GM12878 (cell line): ENCODE measurements around the gene FSTL4.

Source experiments
- BHLHE40 ChIP-seq, 2 experiments: fragments of 450-650 bp in 1 of 2; IDR thresholded peaks; 2 replicates each; pipeline ENCODE4 v1.6.1; 2011 to 2017; ENCODE audit warnings: low read depth in 2 of 2, borderline replicate concordance in 1 of 2, improper control_type of control experiment in 1 of 2, low read length in 1 of 2, mild to moderate bottlenecking in 1 of 2
- BMI1 ChIP-seq: fragments of 450-650 bp; IDR thresholded peaks from 2 replicates; pipeline ENCODE4 v1.6.1; 2016; ENCODE audit warnings: mild to moderate bottlenecking, moderate library complexity, borderline replicate concordance
- CTCF ChIP-seq, 3 experiments: IDR thresholded peaks in 2 of 3; conservative IDR thresholded peaks in 1 of 3; 2 replicates each; pipeline ENCODE4 v1.5.1; 2011; ENCODE audit warnings: low read depth in 3 of 3, low read length in 3 of 3, mild to moderate bottlenecking in 3 of 3, control low read depth in 2 of 3, moderate library complexity in 2 of 3, inconsistent platforms in 1 of 3, mixed read lengths in 1 of 3; ENCODE audit not compliant: control insufficient read depth in 2 of 3, insufficient read depth in 1 of 3; ENCODE audit errors: extremely low read depth in 1 of 3
- EGR1 ChIP-seq, 2 experiments: IDR thresholded peaks; 1 replicate in 1 of 2; 2 replicates in 1 of 2; pipeline ENCODE4 v1.6.1; 2011 to 2012; ENCODE audit warnings: low read depth in 2 of 2, low read length in 2 of 2, borderline replicate concordance in 1 of 2, mild to moderate bottlenecking in 1 of 2, moderate library complexity in 1 of 2
- ESRRA ChIP-seq: IDR thresholded peaks from 2 replicates; pipeline ENCODE4 v1.6.1; 2012; ENCODE audit warnings: mild to moderate bottlenecking, low read length, improper control_type of control experiment
- FOS ChIP-seq: IDR thresholded peaks from 3 replicates; pipeline ENCODE4 v1.6.1; 2011; ENCODE audit warnings: borderline replicate concordance; ENCODE audit not compliant: insufficient read length; ENCODE audit errors: extremely low read depth
- GABPA ChIP-seq: IDR thresholded peaks from 2 replicates; pipeline ENCODE4 v1.6.1; 2014; ENCODE audit warnings: antibody characterized with exemption, low read depth, mild to moderate bottlenecking, inconsistent platforms
- NFXL1 ChIP-seq: fragments of 450-650 bp; IDR thresholded peaks from 2 replicates; pipeline ENCODE4 v1.6.1; 2017; ENCODE audit warnings: antibody characterized with exemption, mild to moderate bottlenecking, borderline replicate concordance
- PBX3 ChIP-seq: IDR thresholded peaks from 2 replicates; pipeline ENCODE4 v1.6.1; 2011; ENCODE audit warnings: mild to moderate bottlenecking, low read depth, low read length, moderate library complexity; ENCODE audit not compliant: insufficient replicate concordance
- POLR2AphosphoS5 ChIP-seq: IDR thresholded peaks from 2 replicates; pipeline ENCODE4 v1.6.1; 2011; ENCODE audit warnings: mild to moderate bottlenecking, low read length, inconsistent platforms
- PRDM15 ChIP-seq: fragments of 450-650 bp; formaldehyde crosslinking; IDR thresholded peaks from 2 replicates; pipeline ENCODE4 v1.4.0; 2020; ENCODE audit warnings: mild to moderate bottlenecking, moderate library complexity
- YBX1 ChIP-seq: fragments of 450-650 bp; IDR thresholded peaks from 2 replicates; pipeline ENCODE4 v1.6.1; 2016; ENCODE audit warnings: antibody characterized with exemption
- YY1 ChIP-seq: IDR thresholded peaks from 2 replicates; pipeline ENCODE4 v1.6.1; 2011; ENCODE audit warnings: low read depth, mild to moderate bottlenecking, low read length
- ZBED1 ChIP-seq: IDR thresholded peaks from 2 replicates; pipeline ENCODE4 v1.6.1; 2016; ENCODE audit warnings: borderline replicate concordance

GRCh38 chr5:133533541-133533940 is 78.8 kb downstream of the FSTL4 start:
- TF ChIP-seq NFXL1 (no peak), CTCF (IDR thresholded peaks at IDR 0.05 in 2 of 3, conservative IDR thresholded peaks at IDR 0.05 in 1 of 3; ENCODE audit: control insufficient read depth in 2 of 3, extremely low read depth in 1 of 3, insufficient read depth in 1 of 3, low read depth in 3 of 3, low read length in 3 of 3) (no peak), PRDM15 (CRISPR knock-in tag) (no peak), EGR1 (IDR thresholded peaks at IDR 0.05; ENCODE audit: borderline replicate concordance in 1 of 2, low read depth in 2 of 2, low read length in 2 of 2) (no peak), ZBED1 (no peak), FOS (no peak), YBX1 (no peak), GABPA (no peak), YY1 (no peak), BMI1 (no peak), PBX3 (no peak), ESRRA (no peak), POLR2AphosphoS5 (no peak), BHLHE40 (IDR thresholded peaks at IDR 0.05; ENCODE audit: borderline replicate concordance in 1 of 2, low read depth in 2 of 2, low read length in 1 of 2) (no peak)
